GM04503 (cell line): ENCODE data around the gene LAGE3.

Experiments used
- DNase-seq: peaks from one replicate; pipeline ENCODE4 v3.0.0-alpha.2; 2012; ENCODE audit warnings: low read depth

Gene LAGE3

DNA sequence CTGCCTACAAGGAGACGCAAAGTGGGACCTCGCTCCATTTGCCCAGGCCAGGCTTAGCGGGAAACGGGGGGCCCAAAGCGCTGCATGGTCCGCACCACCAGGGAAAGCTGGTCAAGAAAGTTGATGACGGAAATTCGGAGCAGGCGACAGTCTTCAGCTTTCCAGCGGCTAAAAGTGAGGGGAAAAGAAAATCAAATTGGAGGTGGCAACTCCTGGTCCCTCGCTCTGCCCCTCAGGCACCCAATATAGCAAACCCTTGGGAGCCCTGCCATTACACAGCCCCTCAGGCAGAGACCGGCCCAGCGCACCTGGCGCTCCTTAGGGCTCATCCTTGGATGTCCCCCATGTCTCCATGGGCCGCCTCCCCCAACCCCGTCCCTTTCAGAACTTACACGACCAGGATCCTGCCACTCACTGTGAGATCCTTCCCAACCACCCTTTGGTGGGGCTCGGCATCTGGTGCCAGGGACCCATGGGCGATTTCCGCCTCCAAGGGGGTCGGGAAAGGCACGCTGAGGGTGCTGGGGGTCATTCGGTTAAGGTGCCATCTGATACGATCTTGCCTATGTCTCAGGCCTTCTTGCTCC lies 1.1 kb downstream of the LAGE3 start:
- no peak for DNase-seq

DNA sequence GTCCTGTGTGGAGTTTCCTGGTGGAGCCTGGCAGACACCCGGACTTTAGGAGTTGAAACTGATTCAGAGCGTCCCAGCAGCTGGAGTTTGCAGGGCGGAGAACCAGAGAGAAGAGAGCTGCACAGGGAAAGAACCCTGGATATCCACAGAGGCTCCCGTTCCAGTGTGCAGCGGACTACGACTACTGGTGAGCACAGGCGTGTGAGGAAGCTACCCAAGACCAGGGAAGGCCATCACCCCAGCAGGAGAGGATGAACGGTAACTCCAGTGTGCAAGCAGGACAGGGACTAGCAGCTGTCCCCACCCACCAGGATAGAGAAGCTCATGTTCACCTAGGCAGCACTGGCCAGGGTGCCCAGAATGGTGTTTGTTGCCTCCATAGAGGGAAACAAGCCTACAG lies 2.3 kb downstream of the LAGE3 start:
- no peak for DNase-seq

DNA sequence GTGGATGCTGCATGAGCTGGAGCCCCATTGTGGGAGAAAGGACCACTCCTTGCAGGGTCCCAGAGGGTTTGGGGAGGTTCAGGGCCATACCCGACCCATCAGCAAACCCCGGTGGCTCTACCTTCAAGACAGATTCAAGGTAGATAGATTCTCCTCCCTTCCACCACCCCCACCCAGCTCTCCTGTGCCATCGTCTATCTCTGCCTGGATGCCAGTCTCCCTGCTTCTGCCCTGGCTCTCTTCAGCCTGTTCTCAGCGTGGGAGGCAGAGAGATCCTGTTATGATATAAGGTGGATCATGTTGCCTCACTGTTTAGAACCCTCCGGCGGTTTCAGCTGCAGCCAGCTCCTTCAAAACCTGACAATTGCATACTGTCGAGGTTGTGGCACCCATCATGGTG lies 5.4 kb downstream of the LAGE3 start:
- DNase-seq, result no peak

DNA sequence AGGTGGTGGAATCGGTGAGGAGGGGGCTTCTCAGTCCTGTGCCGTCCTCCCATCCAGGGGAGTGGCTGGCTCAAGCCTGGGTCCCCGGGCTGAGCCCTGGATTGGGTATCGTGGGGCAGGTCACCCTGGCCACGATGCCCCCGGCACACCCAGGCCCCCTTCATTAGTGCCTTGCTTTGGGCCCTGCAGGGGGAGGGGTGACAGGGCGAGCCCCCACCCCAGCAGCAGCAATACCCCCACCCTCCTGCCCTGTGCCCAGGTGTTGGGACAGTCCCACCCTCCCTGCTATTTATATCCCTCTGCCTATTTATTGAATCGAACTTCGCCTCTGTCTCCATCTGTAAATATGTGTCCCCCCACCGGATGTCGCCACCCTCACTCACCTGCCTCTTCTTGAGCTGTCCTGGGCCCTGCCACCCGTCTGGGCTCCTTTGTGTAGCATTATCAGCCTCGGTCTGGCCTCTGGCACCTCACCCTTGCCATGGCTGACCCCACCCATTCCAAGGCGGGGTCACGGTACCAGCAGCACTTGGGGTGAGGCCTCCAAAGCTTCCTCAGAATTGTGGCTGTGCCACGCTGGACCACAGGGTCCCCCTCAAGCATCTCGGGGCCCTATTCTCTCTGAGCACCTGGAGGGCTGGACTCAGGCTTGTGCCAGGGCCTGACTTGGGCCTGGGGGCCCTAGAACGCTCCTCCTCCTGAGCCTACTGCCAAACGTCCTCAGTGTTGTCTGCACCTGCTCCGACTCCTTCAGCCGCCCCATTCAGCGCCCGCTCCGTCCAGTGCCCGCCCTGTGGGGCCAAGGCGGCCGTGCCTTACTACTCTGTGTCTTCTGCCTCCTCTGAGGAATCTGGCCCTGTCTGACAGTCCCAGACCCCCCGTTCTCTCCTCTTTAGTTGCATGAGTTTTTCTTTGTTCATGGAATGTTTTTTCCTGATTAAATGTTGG lies 6.1 kb downstream of the LAGE3 start:
- no peak for DNase-seq

DNA sequence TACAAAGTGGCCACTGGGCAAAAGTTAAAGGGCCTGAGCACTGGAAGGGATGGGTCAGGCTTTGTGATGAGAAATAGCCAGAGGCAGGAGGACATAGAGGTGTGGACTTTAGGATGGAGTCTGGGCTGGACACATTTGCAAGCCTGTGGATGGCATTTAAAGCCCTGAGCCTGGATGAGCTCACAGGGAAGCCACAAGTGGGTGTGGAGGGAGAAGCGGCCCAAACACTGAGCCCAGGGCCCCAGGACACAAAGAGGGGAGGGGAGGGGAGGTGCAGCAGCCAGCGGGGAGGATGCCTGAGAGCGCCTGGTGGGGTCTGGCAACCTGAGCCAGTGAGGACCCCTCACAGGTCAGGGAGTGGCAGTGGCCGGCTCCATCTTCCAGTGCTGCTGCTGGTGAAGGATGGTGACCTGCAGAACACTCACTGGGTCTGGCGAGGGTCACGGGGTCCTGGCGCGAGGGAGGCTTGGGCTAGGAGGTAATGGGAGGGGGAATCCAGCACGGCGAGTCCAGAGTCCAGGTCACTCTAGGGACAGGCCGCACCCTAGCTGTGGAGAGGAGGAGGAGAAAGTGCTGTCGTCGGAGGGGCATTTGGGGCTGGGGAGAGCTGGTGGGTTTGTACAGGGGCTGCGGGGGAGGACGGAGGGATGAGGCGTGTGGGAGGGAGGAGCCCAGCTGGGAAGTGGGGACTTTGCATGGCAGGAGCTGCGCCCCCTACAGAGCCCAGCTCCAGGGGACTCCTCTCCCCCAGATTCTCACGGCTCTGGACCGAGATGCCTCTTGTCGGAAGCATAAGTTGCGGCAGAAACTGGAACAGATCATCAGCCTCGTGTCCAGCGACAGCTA lies 7.0 kb downstream of the LAGE3 start:
- DNase-seq, result no peak

DNA sequence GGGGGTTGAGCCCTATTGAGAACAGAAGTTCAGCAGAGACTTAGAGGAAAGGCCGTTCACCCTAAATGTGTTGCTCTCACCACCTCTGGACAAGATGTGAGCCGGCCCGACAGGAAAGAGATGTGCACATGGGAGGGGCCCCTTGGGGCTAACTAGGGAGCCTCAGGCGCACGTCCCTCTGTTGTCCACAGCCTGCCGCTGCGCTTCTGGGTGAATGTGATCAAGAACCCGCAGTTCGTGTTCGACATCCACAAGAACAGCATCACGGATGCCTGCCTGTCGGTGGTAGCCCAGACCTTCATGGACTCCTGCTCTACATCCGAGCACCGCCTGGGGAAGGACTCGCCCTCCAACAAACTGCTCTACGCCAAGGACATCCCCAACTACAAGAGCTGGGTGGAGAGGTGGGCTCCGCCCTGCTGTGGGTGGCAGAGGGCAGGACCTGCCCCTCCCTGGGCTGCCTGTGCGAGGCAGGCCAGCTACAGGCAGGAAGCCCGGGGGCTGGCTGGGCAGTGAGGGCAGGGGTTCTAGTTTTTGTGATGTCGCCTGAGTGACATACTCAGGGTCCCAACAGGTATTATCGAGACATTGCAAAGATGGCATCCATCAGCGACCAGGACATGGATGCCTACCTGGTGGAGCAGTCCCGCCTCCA lies 8.0 kb downstream of the LAGE3 start:
- DNase-seq, result no peak

DNA sequence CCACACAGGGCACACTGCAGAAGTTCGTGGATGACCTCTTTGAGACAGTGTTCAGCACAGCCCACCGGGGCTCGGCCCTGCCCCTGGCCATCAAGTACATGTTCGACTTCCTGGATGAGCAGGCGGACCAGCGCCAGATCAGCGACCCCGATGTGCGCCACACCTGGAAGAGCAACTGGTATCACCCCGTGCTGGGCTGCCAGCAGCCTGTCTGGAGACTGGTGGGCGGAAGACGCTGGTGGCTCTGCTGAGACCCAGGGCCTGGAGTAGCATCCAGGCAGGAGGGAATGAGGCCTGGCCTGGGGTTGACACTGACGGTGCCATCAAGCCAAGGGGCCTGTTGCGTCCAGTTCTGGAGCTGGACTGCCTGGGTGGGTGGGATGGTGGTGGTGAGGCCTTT lies 8.6 kb downstream of the LAGE3 start:
- no peak for DNase-seq

DNA sequence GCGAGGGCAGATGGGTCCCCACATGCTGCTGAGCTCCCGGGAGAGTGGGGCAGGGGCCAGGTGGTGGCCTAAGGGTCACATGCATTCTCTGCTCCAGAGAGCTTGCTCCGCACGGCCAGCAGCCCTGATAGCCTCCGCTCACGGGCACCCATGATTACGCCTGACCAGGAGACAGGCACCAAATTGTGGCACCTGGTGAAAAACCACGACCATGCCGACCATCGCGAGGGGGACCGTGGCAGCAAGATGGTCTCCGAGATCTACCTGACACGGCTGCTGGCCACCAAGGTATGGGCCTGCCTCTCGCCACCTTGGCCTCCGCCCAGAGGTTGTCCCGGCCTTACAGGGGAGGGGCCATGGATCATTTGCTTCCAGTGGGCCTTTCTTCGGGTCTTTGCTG lies 9.2 kb downstream of the LAGE3 start:
- DNase-seq, result no peak

DNA sequence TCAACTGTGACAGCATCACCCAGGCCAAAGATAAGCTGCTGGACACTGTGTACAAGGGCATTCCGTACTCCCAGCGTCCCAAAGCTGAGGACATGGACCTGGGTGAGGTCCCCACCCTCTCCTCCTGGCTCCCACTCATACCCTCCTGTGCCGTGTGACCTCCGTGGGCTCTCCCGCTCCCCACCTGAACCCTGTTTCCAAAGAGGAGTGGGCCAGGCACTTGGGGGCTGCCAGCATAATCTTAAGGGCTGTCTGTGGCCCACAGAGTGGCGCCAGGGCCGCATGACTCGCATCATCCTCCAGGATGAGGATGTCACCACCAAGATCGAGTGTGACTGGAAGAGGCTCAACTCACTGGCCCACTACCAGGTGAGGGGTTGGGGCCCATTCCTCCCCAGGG lies 10.0 kb downstream of the LAGE3 start:
- DNase-seq, result no peak

DNA sequence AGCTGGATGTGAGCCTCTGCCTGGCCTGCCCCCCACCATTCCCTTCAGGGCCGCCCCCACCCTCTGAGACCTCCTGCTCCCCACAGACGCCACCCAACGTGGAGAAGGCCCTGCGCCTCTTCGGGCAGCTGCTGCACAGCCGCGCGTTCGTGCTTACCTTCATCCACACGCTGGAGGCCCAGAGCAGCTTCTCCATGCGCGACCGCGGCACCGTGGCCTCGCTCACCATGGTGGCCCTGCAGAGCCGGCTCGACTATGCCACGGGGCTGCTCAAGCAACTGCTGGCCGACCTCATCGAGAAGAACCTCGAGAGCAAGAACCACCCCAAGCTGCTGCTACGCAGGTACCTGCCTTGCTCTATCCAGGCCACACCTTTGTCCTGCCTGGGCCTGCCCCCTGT lies 10.9 kb downstream of the LAGE3 start:
- DNase-seq, result no peak

DNA sequence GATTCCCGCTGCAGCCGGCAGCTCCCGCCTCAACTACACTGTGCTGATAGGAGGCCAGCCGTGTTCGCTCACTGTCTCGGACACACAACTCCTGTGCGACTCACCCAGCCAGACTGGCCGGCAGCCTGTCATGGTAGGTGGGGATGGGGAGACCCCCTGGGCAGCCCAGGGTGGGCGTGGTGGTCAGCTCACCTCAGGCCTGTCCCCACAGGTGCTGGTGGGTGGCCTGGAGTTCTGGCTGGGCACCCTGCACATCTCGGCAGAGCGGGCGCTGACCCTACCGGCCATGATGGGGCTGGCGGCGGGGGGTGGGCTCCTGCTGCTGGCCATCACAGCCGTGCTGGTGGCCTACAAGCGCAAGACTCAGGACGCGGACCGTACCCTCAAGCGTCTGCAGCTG lies 11.5 kb downstream of the LAGE3 start:
- no peak for DNase-seq

DNA sequence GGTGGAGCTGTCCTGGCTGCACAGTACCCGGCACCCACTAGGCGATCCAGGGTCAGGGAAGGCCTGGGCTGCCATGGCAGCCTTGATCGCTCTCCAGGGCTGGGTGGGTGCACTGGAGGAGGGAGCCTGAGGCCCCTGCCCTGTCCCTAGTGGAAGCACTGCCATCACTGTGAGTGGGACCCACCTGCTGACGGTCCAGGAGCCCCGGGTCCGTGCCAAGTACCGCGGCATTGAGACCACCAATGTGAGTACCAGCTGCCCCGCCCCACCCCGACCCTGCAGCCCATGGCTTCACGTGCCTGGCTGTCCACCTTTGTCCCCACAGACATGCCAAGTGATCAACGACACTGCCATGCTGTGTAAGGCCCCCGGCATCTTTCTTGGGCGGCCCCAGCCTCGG lies 12.2 kb downstream of the LAGE3 start:
- no peak for DNase-seq

DNA sequence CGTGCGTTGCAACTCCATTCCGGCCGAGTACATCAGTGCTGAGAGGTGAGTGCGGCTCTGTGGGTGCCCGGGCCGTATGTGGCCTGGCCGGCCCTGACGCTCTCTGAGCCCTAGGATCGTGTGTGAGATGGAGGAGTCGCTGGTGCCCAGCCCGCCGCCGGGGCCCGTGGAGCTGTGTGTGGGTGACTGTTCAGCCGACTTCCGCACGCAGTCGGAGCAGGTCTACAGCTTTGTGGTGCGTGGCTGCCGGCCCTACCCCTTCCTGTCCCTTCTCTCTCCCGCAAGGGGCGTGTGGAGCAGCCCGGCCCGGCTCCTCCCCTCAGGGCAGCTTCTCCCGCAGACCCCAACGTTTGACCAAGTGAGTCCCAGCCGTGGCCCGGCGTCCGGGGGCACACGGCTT lies 13.0 kb downstream of the LAGE3 start:
- DNase-seq, result no peak

DNA sequence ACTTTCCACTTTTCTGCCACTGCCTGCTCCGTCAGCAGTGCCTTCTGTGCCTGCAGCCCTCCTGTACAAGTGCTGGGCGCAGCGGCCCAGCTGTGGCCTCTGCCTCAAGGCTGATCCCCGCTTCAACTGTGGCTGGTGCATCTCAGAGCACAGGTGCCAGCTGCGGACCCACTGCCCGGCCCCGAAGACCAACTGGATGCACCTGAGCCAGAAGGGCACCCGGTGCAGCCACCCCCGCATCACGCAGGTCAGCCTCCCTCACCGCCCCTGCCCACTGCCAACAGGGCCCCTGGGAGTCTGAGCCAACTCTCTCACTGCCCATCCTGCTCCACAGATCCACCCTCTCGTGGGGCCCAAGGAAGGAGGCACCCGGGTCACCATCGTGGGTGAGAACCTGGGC lies 13.5 kb downstream of the LAGE3 start:
- no peak for DNase-seq

DNA sequence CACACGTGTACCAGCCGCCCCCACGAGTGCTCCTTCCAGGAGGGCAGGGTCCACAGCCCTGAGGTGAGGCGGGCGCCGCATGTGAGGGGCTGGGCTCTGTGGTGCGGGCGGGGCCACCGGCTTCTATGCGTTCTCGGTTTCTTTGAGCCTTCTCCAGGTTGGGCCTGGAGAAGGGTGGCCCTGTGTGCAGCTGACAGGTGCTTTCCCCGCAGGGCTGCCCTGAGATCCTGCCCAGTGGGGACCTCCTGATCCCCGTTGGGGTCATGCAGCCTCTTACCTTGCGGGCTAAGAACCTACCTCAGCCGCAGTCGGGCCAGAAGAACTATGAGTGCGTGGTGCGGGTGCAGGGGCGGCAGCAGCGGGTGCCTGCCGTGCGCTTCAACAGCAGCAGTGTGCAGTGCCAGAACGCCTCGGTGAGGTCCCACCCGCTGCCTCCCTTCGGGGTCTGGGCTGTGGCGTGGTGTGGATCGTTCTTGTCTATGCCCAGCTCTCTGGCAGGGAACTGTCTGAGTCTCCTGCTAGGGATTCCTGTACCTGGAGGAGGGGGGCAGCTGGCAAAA lies 14.2 kb downstream of the LAGE3 start:
- DNase-seq, result no peak

DNA sequence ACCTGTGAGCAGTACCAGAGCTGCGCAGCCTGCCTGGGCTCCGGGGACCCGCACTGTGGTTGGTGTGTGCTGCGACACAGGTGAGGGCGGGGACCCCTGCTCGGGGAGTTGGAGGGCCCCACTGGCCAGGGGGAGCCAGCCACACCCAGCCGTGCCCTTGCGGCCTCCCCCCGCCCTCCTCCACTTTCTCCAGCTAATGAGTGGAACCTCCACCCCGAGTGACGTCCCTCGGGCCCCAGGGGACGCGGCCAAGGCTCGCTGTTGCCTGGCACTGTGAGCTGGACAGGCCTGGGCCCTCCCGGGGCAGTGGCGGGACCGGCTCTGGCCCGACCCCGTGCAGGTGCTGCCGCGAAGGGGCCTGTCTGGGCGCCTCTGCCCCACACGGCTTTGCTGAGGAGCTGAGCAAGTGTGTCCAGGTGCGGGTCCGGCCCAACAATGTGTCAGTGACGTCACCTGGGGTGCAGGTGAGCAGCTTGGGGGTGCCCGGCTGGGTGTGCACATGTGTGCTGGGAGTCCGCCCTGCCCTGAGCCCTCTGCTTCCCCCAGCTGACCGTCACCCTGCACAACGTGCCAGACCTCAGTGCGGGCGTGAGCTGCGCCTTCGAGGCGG lies 15.4 kb downstream of the LAGE3 start:
- no peak for DNase-seq

DNA sequence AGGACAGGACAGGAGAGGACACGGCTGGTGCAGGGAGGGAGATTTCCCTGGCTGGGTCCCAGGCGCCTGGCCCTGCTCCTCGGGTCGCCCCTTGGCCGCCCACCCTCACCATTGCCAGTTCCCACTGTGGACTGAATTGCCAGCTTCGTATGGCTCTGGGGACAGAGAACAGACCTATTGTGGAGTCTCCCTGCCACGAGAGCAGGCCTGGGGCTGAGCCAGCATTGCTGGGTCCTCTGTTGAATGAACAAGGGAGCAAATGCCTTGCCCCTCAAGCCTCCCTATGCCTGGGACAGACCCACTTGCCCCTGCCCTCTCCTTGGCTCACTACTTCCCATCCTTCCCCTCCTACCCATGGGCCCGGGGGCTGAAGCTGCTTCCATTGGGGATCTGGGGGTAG lies 16.7 kb downstream of the LAGE3 start:
- no peak for DNase-seq

DNA sequence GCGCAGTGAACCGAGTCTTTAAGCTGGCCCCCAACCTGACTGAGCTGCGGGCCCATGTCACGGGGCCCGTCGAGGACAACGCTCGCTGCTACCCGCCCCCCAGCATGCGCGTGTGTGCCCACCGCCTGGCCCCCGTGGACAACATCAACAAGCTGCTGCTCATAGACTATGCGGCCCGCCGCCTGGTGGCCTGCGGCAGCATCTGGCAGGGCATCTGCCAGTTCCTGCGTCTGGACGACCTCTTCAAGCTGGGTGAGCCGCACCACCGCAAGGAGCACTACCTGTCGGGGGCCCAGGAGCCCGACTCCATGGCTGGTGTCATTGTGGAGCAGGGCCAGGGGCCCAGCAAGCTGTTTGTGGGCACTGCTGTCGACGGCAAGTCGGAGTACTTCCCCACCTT lies 18.8 kb downstream of the LAGE3 start:
- no peak for DNase-seq

DNA sequence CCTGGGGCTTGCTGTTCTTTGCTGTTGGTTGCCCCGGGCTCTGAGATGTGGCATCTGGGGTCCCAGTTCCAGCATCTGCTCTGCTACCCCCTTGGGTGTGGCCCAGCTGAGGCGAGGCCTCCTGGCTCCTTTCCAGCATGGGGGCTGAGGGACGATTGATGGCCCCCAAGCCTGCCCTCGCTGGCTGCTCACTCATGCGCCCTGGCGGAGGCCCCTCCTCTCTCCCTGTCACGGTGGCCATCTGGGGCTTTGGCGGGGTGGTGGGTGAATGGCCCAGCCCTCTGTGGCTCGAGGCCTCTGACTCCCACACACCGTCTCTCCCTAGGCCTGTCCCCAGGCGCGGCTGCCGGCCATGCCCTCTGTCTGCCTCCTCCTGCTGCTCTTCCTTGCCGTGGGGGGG lies 19.2 kb downstream of the LAGE3 start:
- DNase-seq, result no peak

DNA sequence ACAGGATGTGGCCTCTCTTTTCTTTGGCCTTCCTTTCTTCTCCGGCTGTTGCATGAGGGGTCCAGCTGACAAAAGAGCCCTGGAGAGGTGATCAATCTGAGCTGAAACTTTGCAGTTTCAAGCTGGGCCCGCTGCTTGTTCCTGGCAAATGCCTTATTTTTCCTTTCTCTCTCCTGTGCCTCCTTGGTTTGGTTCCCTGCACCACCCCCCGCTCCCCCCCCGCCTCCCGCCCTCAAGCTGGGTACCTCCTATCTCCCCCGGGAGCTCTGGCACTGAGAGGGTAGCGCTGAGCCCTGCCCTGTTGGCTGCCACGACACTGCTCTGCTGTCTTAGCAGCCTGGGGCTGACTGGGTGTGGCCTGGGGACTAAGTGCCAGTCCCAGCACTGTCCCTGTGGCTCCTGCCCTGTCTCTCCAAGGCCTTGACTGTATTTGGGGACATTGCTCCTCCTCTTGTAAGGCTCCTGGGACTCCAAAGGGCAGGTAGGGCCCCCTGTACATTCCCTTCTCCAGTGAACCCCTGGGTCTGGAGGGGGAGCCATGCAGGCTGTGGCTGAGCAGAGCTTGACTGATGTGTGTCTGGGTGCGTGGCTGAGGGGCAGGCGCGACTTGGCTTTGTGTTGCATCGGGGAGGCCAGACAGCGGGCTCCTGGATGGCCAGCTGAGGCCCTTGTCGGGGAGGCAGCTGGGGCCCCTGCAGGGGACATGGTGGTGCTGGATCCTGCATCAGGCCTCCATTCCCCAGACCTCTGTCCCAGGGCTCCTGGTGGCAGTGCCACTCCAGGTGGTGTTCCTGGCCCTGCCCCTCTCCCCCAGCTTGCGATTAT lies 19.9 kb downstream of the LAGE3 start:
- DNase-seq, result no peak
